22Rv1 (cell line): ENCODE data around the gene SNU13.

Source experiments
- H3K27ac ChIP-seq: fragments of 450-650 bp; 2 replicates; pipeline ENCODE4 v1.5.1; 2017
- ZFX ChIP-seq: fragments of 450-650 bp; IDR thresholded peaks from 2 replicates; pipeline ENCODE4 v1.6.1; 2017; ENCODE audit warnings: antibody characterized with exemption, borderline replicate concordance
- TF ChIP-seq, protein P1 (sequence below): fragments of 450-650 bp; IDR thresholded peaks from 2 replicates; pipeline ENCODE4 v1.5.1; 2017; ENCODE audit warnings: mild to moderate bottlenecking

Gene SNU13

DNA sequence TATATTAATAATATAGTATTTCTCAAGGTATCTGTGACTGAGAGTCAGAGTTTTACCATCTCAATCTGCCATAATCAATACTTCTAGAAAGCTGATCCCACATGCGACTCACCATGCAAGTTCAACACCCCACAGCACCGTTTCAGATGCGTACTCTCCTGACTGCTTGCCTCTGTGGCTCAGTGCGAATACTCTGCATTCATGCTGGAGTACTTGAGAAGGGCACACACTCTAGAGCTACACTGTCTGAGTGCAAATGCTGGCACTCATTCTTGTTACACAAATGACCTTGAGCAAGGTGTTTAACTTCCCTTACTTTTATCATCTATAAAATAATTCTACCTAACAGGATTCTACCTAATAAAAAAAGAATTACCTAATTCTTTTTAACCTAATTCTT lies 12.5 kb downstream of the SNU13 start:
- no peak for TF ChIP-seq ZFX
- no peak overlapping the region for H3K27ac ChIP-seq

DNA sequence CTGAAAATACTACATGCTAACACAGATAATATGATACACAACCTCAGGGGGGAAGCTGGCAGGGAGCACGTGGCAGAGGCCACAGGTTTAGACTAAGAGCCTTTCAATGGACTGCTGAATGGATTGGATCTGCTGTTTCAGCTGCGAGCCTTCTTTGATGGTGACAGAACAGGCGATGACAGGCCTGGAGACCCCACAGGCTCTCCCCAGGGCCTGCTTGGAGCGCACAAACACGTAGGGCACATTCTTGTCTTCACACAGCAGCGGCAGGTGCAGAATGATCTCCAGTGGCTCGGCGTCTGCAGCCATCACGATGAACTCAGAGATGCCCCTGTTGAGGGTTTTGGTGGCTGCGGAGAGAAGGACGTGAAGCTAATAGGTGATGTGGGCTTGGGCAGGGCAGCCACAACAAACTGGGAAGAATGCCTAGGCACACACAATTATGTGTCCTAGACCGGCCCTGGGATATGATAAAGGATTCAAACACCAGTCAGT lies 13.8 kb downstream of the SNU13 start:
- no peak for TF ChIP-seq ZFX
- TF ChIP-seq, protein P1, sequence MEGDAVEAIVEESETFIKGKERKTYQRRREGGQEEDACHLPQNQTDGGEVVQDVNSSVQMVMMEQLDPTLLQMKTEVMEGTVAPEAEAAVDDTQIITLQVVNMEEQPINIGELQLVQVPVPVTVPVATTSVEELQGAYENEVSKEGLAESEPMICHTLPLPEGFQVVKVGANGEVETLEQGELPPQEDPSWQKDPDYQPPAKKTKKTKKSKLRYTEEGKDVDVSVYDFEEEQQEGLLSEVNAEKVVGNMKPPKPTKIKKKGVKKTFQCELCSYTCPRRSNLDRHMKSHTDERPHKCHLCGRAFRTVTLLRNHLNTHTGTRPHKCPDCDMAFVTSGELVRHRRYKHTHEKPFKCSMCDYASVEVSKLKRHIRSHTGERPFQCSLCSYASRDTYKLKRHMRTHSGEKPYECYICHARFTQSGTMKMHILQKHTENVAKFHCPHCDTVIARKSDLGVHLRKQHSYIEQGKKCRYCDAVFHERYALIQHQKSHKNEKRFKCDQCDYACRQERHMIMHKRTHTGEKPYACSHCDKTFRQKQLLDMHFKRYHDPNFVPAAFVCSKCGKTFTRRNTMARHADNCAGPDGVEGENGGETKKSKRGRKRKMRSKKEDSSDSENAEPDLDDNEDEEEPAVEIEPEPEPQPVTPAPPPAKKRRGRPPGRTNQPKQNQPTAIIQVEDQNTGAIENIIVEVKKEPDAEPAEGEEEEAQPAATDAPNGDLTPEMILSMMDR = no peak
- H3K27ac ChIP-seq = no peak overlapping the region

DNA sequence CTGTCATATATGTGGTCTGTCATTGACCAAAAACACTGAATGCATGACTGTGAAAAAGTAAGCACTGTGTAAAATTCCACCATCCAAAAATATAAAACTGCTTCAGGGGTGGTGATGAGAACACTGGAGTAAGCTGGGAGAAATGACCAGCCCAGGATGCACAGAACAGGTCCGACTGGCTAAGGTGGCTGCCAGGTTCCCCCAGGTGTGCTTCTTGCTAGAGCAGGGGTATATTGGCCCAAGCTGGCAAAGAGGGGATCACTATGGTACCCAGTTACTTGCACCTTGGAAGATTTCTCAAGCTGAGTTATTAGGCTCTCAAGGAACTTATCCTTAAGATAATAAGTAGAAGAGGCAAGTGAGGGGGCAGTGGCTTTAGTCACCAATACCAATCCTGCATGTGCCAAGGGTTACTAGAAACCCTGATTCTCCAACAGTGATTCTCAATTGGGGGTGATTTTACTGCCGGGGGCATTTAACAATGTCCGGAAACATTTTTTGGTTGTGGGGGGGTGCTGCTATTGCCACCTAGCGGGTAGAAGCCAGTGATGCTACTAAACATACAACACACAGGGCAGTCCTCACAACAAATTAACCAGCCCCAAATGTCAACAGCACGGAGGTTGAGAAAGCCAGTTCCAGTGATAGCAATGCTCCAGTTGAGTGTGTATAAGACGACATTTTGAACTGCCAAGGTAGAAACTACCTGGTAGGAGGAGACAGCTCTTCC lies 15.7 kb downstream of the SNU13 start:
- H3K27ac ChIP-seq = peak overlapping the region; percentile 42

DNA sequence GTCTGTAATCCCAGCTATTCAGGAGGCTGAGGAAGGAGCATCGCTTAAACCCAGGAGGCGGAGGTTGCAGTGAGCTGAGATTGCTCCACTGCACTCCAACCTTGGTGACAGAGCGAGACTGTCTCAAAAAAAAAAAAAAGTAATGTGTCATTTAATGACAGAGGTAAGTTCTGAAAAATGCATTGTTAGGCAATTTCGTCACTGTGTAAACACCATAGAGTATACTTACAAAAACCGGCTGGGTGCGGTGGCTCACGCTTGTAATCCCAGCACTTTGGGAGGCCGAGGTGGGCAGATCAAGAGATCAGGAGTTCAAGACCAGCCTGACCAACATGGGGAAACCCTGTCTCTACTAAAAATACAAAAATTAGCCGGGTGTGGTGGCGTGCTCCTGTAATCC lies 16.6 kb downstream of the SNU13 start:
- peak overlapping the region; percentile 42 for H3K27ac ChIP-seq

More for the DNA sequence above, 15.7 kb downstream of the SNU13 start:
- TF ChIP-seq, protein P1 = peak; percentile 76
- no peak for TF ChIP-seq ZFX

DNA sequence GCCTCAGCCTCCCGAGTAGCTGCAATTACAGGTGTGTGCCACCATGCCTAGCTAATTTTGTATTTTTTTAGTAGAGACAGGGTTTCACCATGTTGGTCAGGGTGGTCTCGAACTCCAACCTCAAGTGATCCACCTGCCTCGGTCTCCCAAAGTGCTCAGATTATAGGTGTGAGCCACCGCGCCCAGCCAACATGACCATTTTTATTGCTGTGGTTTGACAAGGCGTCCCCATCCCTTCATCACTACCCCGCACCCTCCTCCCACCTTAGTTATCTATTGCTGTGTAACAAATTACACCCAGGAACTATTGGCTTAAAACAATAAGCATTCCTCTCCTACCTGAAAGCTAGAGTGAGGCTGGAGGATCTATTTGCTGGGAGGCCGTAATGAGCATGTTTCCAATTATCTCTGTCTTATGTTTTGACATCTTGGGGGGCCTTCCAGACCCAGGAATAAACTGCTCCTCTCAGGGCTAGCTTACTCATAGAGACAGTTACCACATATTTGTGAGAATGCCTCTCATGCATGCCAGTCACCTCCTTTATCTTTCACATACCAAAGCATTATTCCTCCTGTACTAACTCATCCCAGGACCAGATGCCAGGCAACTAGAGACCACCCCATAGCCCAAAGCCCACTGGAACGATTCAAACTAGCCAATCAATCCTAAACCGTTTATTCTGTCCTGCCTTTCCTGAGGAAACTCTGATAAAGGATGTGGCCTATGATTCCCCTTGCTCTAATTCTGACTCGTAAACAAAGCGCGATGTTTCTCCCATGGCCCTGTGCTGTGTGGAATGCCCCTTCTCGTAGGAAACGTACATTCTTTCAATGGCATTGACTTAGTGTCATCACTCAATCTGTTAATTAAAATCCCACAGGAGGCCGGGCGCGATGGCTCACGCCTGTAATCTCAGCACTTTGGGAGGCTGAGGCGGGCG lies 19.4 kb downstream of the SNU13 start:
- TF ChIP-seq, protein P1 = no peak
- TF ChIP-seq ZFX = no peak
- H3K27ac ChIP-seq = peak overlapping the region; percentile 99; the same call in 1 of the 2 replicates

DNA sequence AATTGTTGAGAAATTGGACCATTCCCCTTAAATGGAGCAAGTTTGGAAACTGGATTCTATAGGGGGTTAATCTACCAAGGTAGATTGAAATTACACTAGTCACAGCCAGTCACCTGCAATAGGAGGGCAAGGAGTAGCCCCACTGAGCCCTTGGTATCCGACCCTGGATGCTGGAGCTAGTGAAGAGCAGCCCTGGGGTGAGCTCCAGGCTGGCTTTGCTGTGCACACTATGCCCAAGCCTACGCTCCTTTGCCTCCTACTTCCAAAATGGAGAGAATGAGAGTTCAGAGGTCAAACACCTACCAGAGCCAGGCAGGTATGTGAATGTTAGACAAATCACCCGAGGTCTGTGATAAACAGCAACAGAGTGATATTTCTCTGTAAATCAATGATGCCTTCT lies 23.7 kb downstream of the SNU13 start:
- peak overlapping the region; percentile 99 for H3K27ac ChIP-seq
- TF ChIP-seq, protein P1 = no peak
- TF ChIP-seq ZFX = no peak

DNA sequence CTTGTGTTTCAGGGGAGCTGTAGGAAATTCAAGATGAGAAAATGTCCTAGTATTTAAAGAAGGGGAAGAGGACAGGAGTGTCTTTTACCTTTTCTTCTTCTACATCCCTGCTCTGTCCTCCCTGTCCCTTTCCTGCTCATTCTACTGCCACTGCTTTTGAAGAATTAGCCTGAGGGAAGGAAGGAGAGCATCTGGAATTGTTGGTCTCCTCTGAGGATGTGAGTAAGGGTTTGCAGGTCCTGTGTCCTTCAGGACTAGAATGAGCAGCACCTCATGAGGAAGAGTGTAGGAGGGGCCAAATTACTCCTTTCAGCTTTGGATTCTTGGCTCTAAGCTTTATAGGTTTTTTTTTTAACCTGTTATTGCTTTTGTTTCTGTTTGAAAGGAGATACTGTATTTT lies 24.2 kb downstream of the SNU13 start:
- TF ChIP-seq ZFX = no peak
- TF ChIP-seq, protein P1 = no peak
- peak overlapping the region; percentile 99 for H3K27ac ChIP-seq

DNA sequence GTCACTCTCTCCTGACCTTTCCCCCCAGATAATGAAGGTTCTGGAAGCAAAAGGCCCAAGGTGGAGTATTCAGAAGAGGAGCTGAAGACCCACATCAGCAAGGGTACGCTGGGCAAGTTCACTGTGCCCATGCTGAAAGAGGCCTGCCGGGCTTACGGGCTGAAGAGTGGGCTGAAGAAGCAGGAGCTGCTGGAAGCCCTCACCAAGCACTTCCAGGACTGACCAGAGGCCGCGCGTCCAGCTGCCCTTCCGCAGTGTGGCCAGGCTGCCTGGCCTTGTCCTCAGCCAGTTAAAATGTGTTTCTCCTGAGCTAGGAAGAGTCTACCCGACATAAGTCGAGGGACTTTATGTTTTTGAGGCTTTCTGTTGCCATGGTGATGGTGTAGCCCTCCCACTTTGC lies 25.1 kb downstream of the SNU13 start:
- peak overlapping the region; percentile 99; the same call in 1 of the 2 replicates for H3K27ac ChIP-seq
